K562 (cell line): Measurements from ENCODE around the gene HPCAL1. TPM values are rescaled to one million over a fixed set of nuclear protein-coding genes. Genes with fewer than 3 reads are reported as not detected.
A peak's percentile ranks its signal among the peaks of the same experiment; 100 is the strongest.

Experiments used
- ADNP ChIP-seq: fragments of 200-800 bp; sonication (Bioruptor generic); IDR thresholded peaks from 2 replicates; pipeline ENCODE4 v1.6.1; 2016; ENCODE audit warnings: missing genetic modification characterization, missing compliant biosample characterization
- CCAR2 ChIP-seq: fragments of 200-400 bp; formaldehyde crosslinking; IDR thresholded peaks from 2 replicates; pipeline ENCODE4 v1.6.1; 2017; ENCODE audit warnings: mild to moderate bottlenecking, low read depth, low read length
- CTCF ChIP-seq, 3 experiments: IDR thresholded peaks in 2 of 3; conservative IDR thresholded peaks in 1 of 3; 2 replicates each; pipeline ENCODE4 v1.5.1; 2011 to 2012; ENCODE audit warnings: low read length in 3 of 3, mild to moderate bottlenecking in 3 of 3, control low read depth in 2 of 3, improper control_type of control experiment in 1 of 3, inconsistent platforms in 1 of 3, low read depth in 1 of 3, mixed read lengths in 1 of 3, moderate library complexity in 1 of 3; ENCODE audit not compliant: insufficient read depth in 2 of 3
- DACH1 ChIP-seq: fragments of 450-650 bp; IDR thresholded peaks from 2 replicates; pipeline ENCODE4 v1.6.1; 2018; ENCODE audit not compliant: partially characterized antibody
- E4F1 ChIP-seq: fragments of 250-450 bp; sonication (Bioruptor Pico); IDR thresholded peaks from 2 replicates; pipeline ENCODE4 v1.5.0; 2021; ENCODE audit warnings: mild to moderate bottlenecking, borderline replicate concordance
- ESRRB ChIP-seq: fragments of 250-450 bp; sonication (Bioruptor Pico); IDR thresholded peaks from 2 replicates; pipeline ENCODE4 v1.5.0; 2020; ENCODE audit warnings: mild to moderate bottlenecking, moderate library complexity, borderline replicate concordance
- HSF4 ChIP-seq: fragments of 250-450 bp; sonication (Bioruptor Pico); IDR thresholded peaks from 2 replicates; pipeline ENCODE4 v2.1.2; 2022; ENCODE audit warnings: mild to moderate bottlenecking, moderate library complexity, borderline replicate concordance
- KLF16 ChIP-seq: IDR thresholded peaks from 2 replicates; pipeline ENCODE4 v1.6.1; 2016; ENCODE audit warnings: antibody characterized with exemption
- MCM5 ChIP-seq: fragments of 450-650 bp; IDR thresholded peaks from 2 replicates; pipeline ENCODE4 v1.6.1; 2016; ENCODE audit warnings: low read depth
- MEF2A ChIP-seq: IDR thresholded peaks from 2 replicates; pipeline ENCODE4 v1.6.1; 2011; ENCODE audit warnings: low read depth, mild to moderate bottlenecking, low read length, moderate library complexity; ENCODE audit not compliant: control insufficient read depth
- TAF15 ChIP-seq: fragments of 200-400 bp; formaldehyde crosslinking; IDR thresholded peaks from 2 replicates; pipeline ENCODE4 v1.6.1; 2017; ENCODE audit warnings: mild to moderate bottlenecking, low read depth, low read length, moderate library complexity
- TGIF2 ChIP-seq: sonication (generic); formaldehyde crosslinking; IDR thresholded peaks from 2 replicates; pipeline ENCODE4 v1.8.1; 2022; ENCODE audit warnings: mild to moderate bottlenecking, missing genetic modification reagents, moderate library complexity
- YY1 ChIP-seq, 3 experiments: IDR thresholded peaks; 2 replicates each; pipeline ENCODE4 v1.6.1; 2011; ENCODE audit warnings: low read length in 2 of 3, mild to moderate bottlenecking in 2 of 3, moderate library complexity in 2 of 3, borderline replicate concordance in 1 of 3, control low read depth in 1 of 3, low read depth in 1 of 3; ENCODE audit not compliant: insufficient read depth in 3 of 3, insufficient replicate concordance in 2 of 3, control insufficient read depth in 1 of 3, insufficient read length in 1 of 3; ENCODE audit errors: extremely low read depth in 1 of 3
- ZBTB17 ChIP-seq: fragments of 450-650 bp; formaldehyde crosslinking; IDR thresholded peaks from 2 replicates; pipeline ENCODE4 v1.4.0; 2020; ENCODE audit warnings: mild to moderate bottlenecking
- ZKSCAN8 ChIP-seq: fragments of 200-800 bp; sonication (Bioruptor generic); IDR thresholded peaks from 2 replicates; pipeline ENCODE4 v1.6.1; 2016; ENCODE audit warnings: missing genetic modification characterization, missing compliant biosample characterization
- ZNF263 ChIP-seq: sonication (generic); formaldehyde crosslinking; IDR thresholded peaks from 2 replicates; pipeline ENCODE4 v1.8.0; 2022; ENCODE audit warnings: mild to moderate bottlenecking, missing genetic modification reagents, borderline replicate concordance
- ZNF347 ChIP-seq: fragments of 450-650 bp; formaldehyde crosslinking; IDR thresholded peaks from 2 replicates; pipeline ENCODE4 v1.4.0; 2020; ENCODE audit warnings: low read depth, mild to moderate bottlenecking, moderate library complexity
- ZNF589 ChIP-seq: fragments of 200-800 bp; sonication (Bioruptor generic); IDR thresholded peaks from 2 replicates; pipeline ENCODE4 v1.6.1; 2016; ENCODE audit warnings: low read depth, missing genetic modification characterization, missing compliant biosample characterization
- ZNF609 ChIP-seq: sonication (generic); formaldehyde crosslinking; IDR thresholded peaks from 2 replicates; pipeline ENCODE4 v1.8.1; 2023; ENCODE audit warnings: missing genetic modification reagents, mild to moderate bottlenecking, borderline replicate concordance
- polyA plus RNA-seq, 8 experiments: library from polyadenylated mRNA; depleted of rRNA in 4 of 8; stranded (reverse) in 5 of 8; unstranded in 3 of 8; fragments of >200 nt; fragmentation: Nextera tagmentation in 2 of 8; fragmentation: Illumina TruSeq in 1 of 8; extraction: Ambion mirVana in 2 of 8; extraction: Trizol in 1 of 8; gene quantifications; 2 replicates each; pipeline versions ENCODE4 v1.2.1 to v1.2.3, GENCODE V29; 2011 to 2014; ENCODE audit warnings: inconsistent platforms in 1 of 8, missing spikeins in 1 of 8
- total RNA-seq, 7 experiments: library from RNA; depleted of rRNA in 6 of 7; stranded (reverse); fragments of >200 nt in 6 of 7; fragmentation: Illumina TruSeq in 2 of 7; extraction: Trizol in 2 of 7; gene quantifications; 2 replicates each; pipeline versions ENCODE4 v1.2.1 to v1.2.3, GENCODE V29; 2011 to 2021; ENCODE audit warnings: low replicate concordance in 1 of 7

HPCAL1 gene
- total and polyA plus RNA-seq, 9 of the 15 experiments (the other 6 are each of a cell fraction or from before 2014, with no cell fraction given), result 2.7 to 65.5 (median 23.9) TPM

DNA sequence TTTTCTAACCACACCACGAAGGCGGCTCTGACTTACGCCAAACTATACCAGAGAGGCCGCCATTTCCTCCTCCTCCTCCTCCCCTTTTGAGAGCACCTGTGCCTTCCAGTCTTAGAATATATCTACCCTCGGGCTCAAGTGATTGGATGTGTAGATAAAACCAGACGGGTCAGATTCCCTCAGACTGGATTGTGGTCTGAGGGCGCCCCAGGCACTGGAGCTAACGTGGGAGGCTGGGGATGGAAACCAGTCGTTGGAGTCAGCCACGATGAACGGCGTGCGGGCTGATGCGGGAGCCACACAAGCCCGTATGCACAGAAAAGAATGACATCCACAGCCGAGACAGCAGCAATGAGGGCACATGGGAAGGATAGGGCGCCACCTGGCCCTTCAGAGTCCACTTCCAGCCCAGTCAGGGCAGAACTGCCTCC is 157.7 kb downstream of the HPCAL1 start (continued):
- no peak for TF ChIP-seq ZNF609 (CRISPR knock-in tag)
- TF ChIP-seq YY1 (IDR thresholded peaks at IDR 0.05; ENCODE audit: borderline replicate concordance in 1 of 3, control insufficient read depth in 1 of 3, extremely low read depth in 1 of 3, insufficient read depth in 3 of 3, insufficient read length in 1 of 3, insufficient replicate concordance in 2 of 3, low read depth in 1 of 3, low read length in 2 of 3), result peak in 1 of 3 experiments; percentile 65
- TF ChIP-seq E4F1, result no peak
- no peak for TF ChIP-seq TGIF2 (CRISPR knock-in tag)
- TF ChIP-seq DACH1, result no peak
- no peak for TF ChIP-seq MEF2A
- TF ChIP-seq ESRRB (CRISPR knock-in tag), result no peak
- TF ChIP-seq ZNF263, result peak; percentile 96
- no peak for TF ChIP-seq HSF4 (CRISPR knock-in tag)
- no peak for TF ChIP-seq ZKSCAN8 (CRISPR knock-in tag)
- TF ChIP-seq ZNF589 (CRISPR knock-in tag), result no peak
- no peak for TF ChIP-seq CCAR2
- TF ChIP-seq CTCF (IDR thresholded peaks at IDR 0.05 in 2 of 3, conservative IDR thresholded peaks at IDR 0.05 in 1 of 3; ENCODE audit: insufficient read depth in 2 of 3, low read depth in 1 of 3, low read length in 3 of 3), result peak in 1 of 3 experiments; percentile 17; a peak in 1 of 6 replicates
- TF ChIP-seq ZBTB17, result no peak
- TF ChIP-seq KLF16, result no peak
- no peak for TF ChIP-seq ADNP
- TF ChIP-seq ZNF347 (CRISPR knock-in tag), result no peak
- no peak for TF ChIP-seq MCM5
- TF ChIP-seq TAF15, result no peak
